Heart left ventricle (tissue), 16 donors: ENCODE data around the gene KIFAP3. TPM values are rescaled to one million over a fixed set of nuclear protein-coding genes. Genes with fewer than 3 reads are reported as not detected.

ENCODE experiments used
- ATAC-seq, 4 donors: fragments of 200-7000 bp; cut with Tn5 transposase; one replicate each; pipeline ENCODE4 v1.9.1; 2020 to 2022; ENCODE audit warnings: moderate library complexity in 4 of 4, mild to moderate bottlenecking in 3 of 4, moderate number of reproducible peaks in 1 of 4
- DNase-seq, 5 donors: peaks; one replicate each; pipeline ENCODE4 v3.0.0-alpha.2; 2020
- H3K27ac ChIP-seq, 12 donors: fragments of 200-600 bp; sonication (generic) in 4 of 12; one replicate each; pipeline versions ENCODE4 v1.5.0 to v1.8.0; 2016 to 2022; ENCODE audit warnings: mild to moderate bottlenecking in 2 of 12
- H3K27me3 ChIP-seq, 9 donors: fragments of 200-600 bp; sonication (generic) in 2 of 9; one replicate each; pipeline versions ENCODE4 v1.5.1 to v1.8.0; 2016 to 2022; ENCODE audit warnings: mild to moderate bottlenecking in 3 of 9
- H3K36me3 ChIP-seq, 9 donors: fragments of 200-600 bp; sonication (generic) in 2 of 9; one replicate each; pipeline versions ENCODE4 v1.5.0 to v1.8.0; 2018 to 2022; ENCODE audit warnings: mild to moderate bottlenecking in 2 of 9
- H3K4me1 ChIP-seq, 12 donors: fragments of 200-600 bp; sonication (generic) in 4 of 12; one replicate each; pipeline versions ENCODE4 v1.5.0 to v1.8.0; 2016 to 2022; ENCODE audit warnings: mild to moderate bottlenecking in 3 of 12
- H3K4me3 ChIP-seq, 12 donors: fragments of 200-600 bp; sonication (generic) in 4 of 12; one replicate each; pipeline versions ENCODE4 v1.5.0 to v1.8.0; 2017 to 2022; ENCODE audit warnings: mild to moderate bottlenecking in 9 of 12, moderate library complexity in 4 of 12
- H3K9me3 ChIP-seq, 12 donors: fragments of 200-600 bp; sonication (generic) in 4 of 12; one replicate each; pipeline versions ENCODE4 v1.5.0 to v1.8.0; 2016 to 2022; ENCODE audit warnings: mild to moderate bottlenecking in 1 of 12
- CTCF ChIP-seq, 12 donors: fragments of 200-600 bp; sonication (generic) in 4 of 12; IDR thresholded peaks; one replicate each; pipeline versions ENCODE4 v1.5.0 to v1.8.0; 2018 to 2022; ENCODE audit warnings: antibody characterized with exemption in 12 of 12, mild to moderate bottlenecking in 5 of 12
- POLR2A ChIP-seq, 2 donors: fragments of 450-650 bp; IDR thresholded peaks; one replicate each; pipeline ENCODE4 v1.6.1; 2017; ENCODE audit warnings: antibody characterized with exemption in 2 of 2, mild to moderate bottlenecking in 2 of 2, moderate library complexity in 2 of 2
- WGBS, 4 donors: extraction: QIAGEN DNeasy Blood & Tissue Kit in 2 of 4; methylation state at CpG; one replicate each; pipeline versions ENCODE4 v1.1.5 to v1.1.7; 2013 to 2018; 5-methylcytosine and 5-hydroxymethylcytosine counted together
- intact Hi-C, 10 donors: fragments of 100-400 bp; cut with DNase I; formaldehyde crosslinking; loops; one replicate each; pipeline versions ENCODE4 v1.11.1 to v1.14.2; 2022
- polyA plus RNA-seq, 2 donors: library from polyadenylated mRNA; stranded (reverse); fragments of 200-250 nt; gene quantifications; one replicate each; pipeline ENCODE4 v1.2.3, GENCODE V29; 2013
- total RNA-seq, 9 donors: library from RNA; depleted of rRNA in 2 of 9; stranded (reverse); fragments of >200 nt in 2 of 9; fragmentation: NEBNext Ultra II Directional in 3 of 9; extraction: Animal tissue kit (Norgen Biotek cat#: 25700) in 3 of 9; gene quantifications; one replicate each; pipeline versions ENCODE4 v1.1.0 to v1.2.4, GENCODE V29; 2016 to 2023
- donor health status: ischemic (EF 13 %, LVEDD 7.1; RV severe dilation, severe dysfunction).
- donor health status: healthy with polysubstance abuse.
- donor health status: DM: no; HTN: yes; CAD: no.
- donor health status: DM: no; HTN: no; CAD: no.
- donor health status: ischemic (EF 25% LVEDD 6.9; RV normal size, moderate dysfunction).
- donor health status: ischemic (EF 25% LVEDD 5.7; RV mildly dilated, moderate dysfunction).
- donor health status: healthy.
- donor health status: DM: yes; HTN: yes; CAD: no.
- donor health status: ischemic (EF 35%, LVEDD 5.7; RV mildly dilated, moderate dysfunction).
- donor health status: nonischemic (EF 11% LVEDD 7.7; RV severe dilation, severe dysfunction).
- donor health status: DM: yes; HTN: yes; CAD: no.
- donor health status: PGD.
- donor health status: ischemic (EF 29% LVEDD 5.4; RV normal size, mild dysfunction).
- donor health status: nonischemic (EF 23%, LVEDD 6.1; RV moderate dilation, normal function).

KIFAP3 gene
- total and polyA plus RNA-seq, 11 donors = 14.0 to 75.0 (median 53.5) TPM

GRCh38 chr1:169989246-169989645 is 85.2 kb downstream of the KIFAP3 start:
- intact Hi-C loops = no loop called here
- ATAC-seq (no peak), DNase-seq (no peak)
- no peak for TF ChIP-seq CTCF (IDR thresholded peaks at IDR 0.05)
- TF ChIP-seq POLR2A (IDR thresholded peaks at IDR 0.05) = no peak
- Histone ChIP-seq H3K27me3 (no peaks in the 10 kb centered on the region), H3K27ac (no peak overlapping the region), H3K36me3 (peaks cover 0 to 17% (median 0%) of the 10 kb centered on the region in 9 donors), H3K4me3 (no peak overlapping the region), H3K9me3 (no peaks in the 10 kb centered on the region), H3K4me1 (peaks cover 0 to 7% (median 0%) of the 10 kb centered on the region in 12 donors)
- 42 to 56% (median 51%) methylated on average over 2 of the region's 2 CpGs for WGBS, 4 donors

GRCh38 chr1:169985757-169986156 is 88.7 kb downstream of the KIFAP3 start:
- WGBS, 4 donors = 92 to 100% (median 97%) methylated on average over 1 of the region's 1 CpG
- H3K27me3 ChIP-seq = no peaks in the 10 kb centered on the region
- no peak overlapping the region for H3K4me3 ChIP-seq
- H3K9me3 ChIP-seq = no peaks in the 10 kb centered on the region
- no peak for TF ChIP-seq CTCF (IDR thresholded peaks at IDR 0.05)
- no peak for TF ChIP-seq POLR2A (IDR thresholded peaks at IDR 0.05)
- H3K4me1 ChIP-seq = peaks cover 0 to 7% (median 0%) of the 10 kb centered on the region in 12 donors
- intact Hi-C loops = no loop called here
- peaks cover 0 to 44% (median 24%) of the 10 kb centered on the region in 9 donors for H3K36me3 ChIP-seq
- H3K27ac ChIP-seq = no peak overlapping the region
- no peak for ATAC-seq
- no peak for DNase-seq

- intact Hi-C loops = no loop called here
- Histone ChIP-seq H3K36me3 (peaks cover 0 to 75% (median 16%) of the 10 kb centered on the region in 9 donors), H3K9me3 (no peaks in the 10 kb centered on the region), H3K4me3 (no peak overlapping the region), H3K27ac (no peak overlapping the region), H3K4me1 (no peaks in the 10 kb centered on the region), H3K27me3 (no peaks in the 10 kb centered on the region)
- TF ChIP-seq POLR2A (IDR thresholded peaks at IDR 0.05) (no peak), CTCF (IDR thresholded peaks at IDR 0.05) (no peak)
- ATAC-seq (no peak), DNase-seq (no peak)
These were observed 100.4 kb downstream of the KIFAP3 start for GRCh38 chr1:169974067-169974466.

GRCh38 chr1:169970114-169970513 is 104.4 kb downstream of the KIFAP3 start:
- Histone ChIP-seq H3K27me3 (no peaks in the 10 kb centered on the region), H3K4me3 (no peak overlapping the region), H3K27ac (no peak overlapping the region), H3K36me3 (peaks cover 0 to 43% (median 5%) of the 10 kb centered on the region in 9 donors), H3K9me3 (no peaks in the 10 kb centered on the region), H3K4me1 (no peaks in the 10 kb centered on the region)
- intact Hi-C loops = no loop called here
- WGBS, 4 donors = 98 to 100% (median 98%) methylated on average over 2 of the region's 2 CpGs
- no peak for DNase-seq
- no peak for ATAC-seq
- TF ChIP-seq CTCF (IDR thresholded peaks at IDR 0.05) = no peak
- no peak for TF ChIP-seq POLR2A (IDR thresholded peaks at IDR 0.05)
